ENCODE results near the gene PRR33. TPM values are rescaled to one million over a fixed set of nuclear protein-coding genes. Genes with fewer than 3 reads are reported as not detected.

The PRR33 gene
- total and polyA plus RNA-seq, 10 of the 15 experiments (the other 5 are each of a cell fraction or from before 2014, with no cell fraction given), result 0.02 to 1.0 (median 0.38) TPM; not detected in 6

DNA sequence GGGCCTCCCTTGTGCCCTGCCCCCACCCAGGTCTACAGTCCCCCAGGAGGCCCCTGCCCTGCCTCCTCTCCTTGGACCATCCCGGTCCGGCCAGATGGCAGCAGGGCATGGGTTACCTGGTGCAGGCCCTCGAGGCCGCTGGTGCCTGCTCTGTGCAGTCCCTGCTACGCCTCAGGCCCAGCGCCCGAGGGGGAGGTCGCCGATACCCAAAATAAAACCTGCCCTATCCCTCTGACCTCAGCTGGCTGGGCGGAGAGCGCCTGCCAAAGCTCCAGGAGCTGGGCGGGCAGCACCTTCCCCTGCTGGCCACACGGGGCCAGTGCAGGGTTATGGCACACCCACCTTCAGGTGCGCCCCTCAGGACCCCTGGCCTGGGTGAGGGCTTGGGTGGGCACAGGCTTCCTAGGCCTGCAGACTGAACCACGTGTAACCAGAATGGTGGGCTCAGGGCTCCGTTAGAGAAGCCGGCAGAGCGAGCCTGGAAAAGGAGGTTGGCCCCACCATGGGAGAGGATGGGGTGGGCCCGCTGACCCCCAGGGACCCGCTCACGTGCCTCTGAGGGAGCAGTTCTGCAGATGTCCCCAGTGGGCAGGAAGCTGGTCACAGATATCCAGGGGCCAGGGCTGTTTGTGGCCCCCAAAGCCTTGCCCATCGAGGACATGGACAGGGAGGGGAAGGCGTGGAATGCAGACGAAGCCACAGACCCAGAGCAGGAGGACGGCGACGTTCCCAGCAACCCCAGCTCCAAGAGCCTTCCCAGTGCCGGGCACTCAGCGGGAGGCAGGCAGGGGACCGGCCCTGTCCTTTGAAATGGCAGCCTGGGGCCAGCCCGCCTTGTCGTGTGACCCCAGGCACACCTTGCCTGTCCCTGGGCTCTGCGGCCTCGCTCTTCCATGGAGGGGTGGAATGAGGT, 26.1 kb upstream of the PRR33 start:
- intact Hi-C loops (cut with micrococcal nuclease; ENCODE audit: unreplicated experiment), result loop anchor here (2.0 kb wide), 1 partner anchor 79 kb away; the partner anchor contains the start of gene TNNI2
- Histone ChIP-seq H4K20me1 (ENCODE audit: control insufficient read depth, insufficient read depth) (no peaks in the 10 kb centered on the region), H3K4me2 (ENCODE audit: control insufficient read depth, insufficient read depth) (no peak overlapping the region), H3K9me3 (replicated peaks; ENCODE audit: control insufficient read depth, insufficient read depth, low read length) (no peaks in the 10 kb centered on the region; the same call in 2 of the 3 replicates), H3K27ac (ENCODE audit: control insufficient read depth, insufficient read depth) (no peak overlapping the region), H3K36me3 (ENCODE audit: control insufficient read depth in 2 of 2, insufficient read depth in 2 of 2, low read length in 1 of 2) (no peaks in the 10 kb centered on the region), H3K79me2 (ENCODE audit: control insufficient read depth, insufficient read depth, low read length) (no peaks in the 10 kb centered on the region), H2AFZ (ENCODE audit: control insufficient read depth, low read depth, low read length) (no peak overlapping the region), H3K27me3 (replicated peaks in 1 of 2; ENCODE audit: control insufficient read depth in 2 of 2, insufficient read depth in 2 of 2, low read length in 1 of 2) (no peaks in the 10 kb centered on the region), H3K9ac (ENCODE audit: control insufficient read depth, insufficient read depth, low read length) (no peak overlapping the region), H3K4me3 (no peak overlapping the region), H3K4me1 (ENCODE audit: control insufficient read depth, insufficient read depth, low read length) (no peaks in the 10 kb centered on the region)
- DNase-seq (ENCODE audit: low read depth, low spot score) (no peak), FAIRE-seq (no peak), ATAC-seq (peak; percentile 64)
- CTCF ChIA-PET, result interaction anchor here (0.6 to 2.0 kb wide), 2 partner anchors 36 to 39 kb away, joined by 4 to 10 read pairs; no protein-coding TSS in a partner anchor
- RAD21 ChIA-PET (ENCODE audit: unreplicated experiment), result no interaction called here
- 37% methylated on average over 30 of the region's 34 CpGs for WGBS (ENCODE audit: insufficient coverage, insufficient replicate concordance, low lambda C conversion rate, missing lambda C conversion rate)
- BruUV-seq (replicated peaks), result no TSS peak
- POLR2A ChIA-PET, result no interaction called here
- SMC1A ChIA-PET (ENCODE audit: uncharacterized antibody, unreplicated experiment), result interaction anchor here (0.9 to 1.2 kb wide), 2 partner anchors 79 to 84 kb away, joined by 3 to 4 read pairs; partner anchors contain the start of gene TNNI2
- in situ Hi-C loops (cut with MboI), result loop anchor here (5.0 kb wide), 1 partner anchor 35 kb away; no protein-coding TSS in a partner anchor
- peak; percentile 54; the same call in 1 of the 2 replicates for TF ChIP-seq POLR2A (IDR thresholded peaks at IDR 0.05; ENCODE audit: low read depth, low read length)
- TF ChIP-seq, protein P1, sequence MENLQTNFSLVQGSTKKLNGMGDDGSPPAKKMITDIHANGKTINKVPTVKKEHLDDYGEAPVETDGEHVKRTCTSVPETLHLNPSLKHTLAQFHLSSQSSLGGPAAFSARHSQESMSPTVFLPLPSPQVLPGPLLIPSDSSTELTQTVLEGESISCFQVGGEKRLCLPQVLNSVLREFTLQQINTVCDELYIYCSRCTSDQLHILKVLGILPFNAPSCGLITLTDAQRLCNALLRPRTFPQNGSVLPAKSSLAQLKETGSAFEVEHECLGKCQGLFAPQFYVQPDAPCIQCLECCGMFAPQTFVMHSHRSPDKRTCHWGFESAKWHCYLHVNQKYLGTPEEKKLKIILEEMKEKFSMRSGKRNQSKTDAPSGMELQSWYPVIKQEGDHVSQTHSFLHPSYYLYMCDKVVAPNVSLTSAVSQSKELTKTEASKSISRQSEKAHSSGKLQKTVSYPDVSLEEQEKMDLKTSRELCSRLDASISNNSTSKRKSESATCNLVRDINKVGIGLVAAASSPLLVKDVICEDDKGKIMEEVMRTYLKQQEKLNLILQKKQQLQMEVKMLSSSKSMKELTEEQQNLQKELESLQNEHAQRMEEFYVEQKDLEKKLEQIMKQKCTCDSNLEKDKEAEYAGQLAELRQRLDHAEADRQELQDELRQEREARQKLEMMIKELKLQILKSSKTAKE (IDR thresholded peaks at IDR 0.05; ENCODE audit: low read depth, poor library complexity, severe bottlenecking), result no peak
- peak; percentile 21; the same call in 1 of the 2 replicates for TF ChIP-seq RAD21 (IDR thresholded peaks at IDR 0.05; ENCODE audit: insufficient read depth, low read depth, low read length)
- TF ChIP-seq GABPA (IDR thresholded peaks at IDR 0.05; ENCODE audit: low read depth), result no peak
- TF ChIP-seq NBN (IDR thresholded peaks at IDR 0.05), result no peak
- TF ChIP-seq, protein P2, sequence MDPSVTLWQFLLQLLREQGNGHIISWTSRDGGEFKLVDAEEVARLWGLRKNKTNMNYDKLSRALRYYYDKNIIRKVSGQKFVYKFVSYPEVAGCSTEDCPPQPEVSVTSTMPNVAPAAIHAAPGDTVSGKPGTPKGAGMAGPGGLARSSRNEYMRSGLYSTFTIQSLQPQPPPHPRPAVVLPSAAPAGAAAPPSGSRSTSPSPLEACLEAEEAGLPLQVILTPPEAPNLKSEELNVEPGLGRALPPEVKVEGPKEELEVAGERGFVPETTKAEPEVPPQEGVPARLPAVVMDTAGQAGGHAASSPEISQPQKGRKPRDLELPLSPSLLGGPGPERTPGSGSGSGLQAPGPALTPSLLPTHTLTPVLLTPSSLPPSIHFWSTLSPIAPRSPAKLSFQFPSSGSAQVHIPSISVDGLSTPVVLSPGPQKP (IDR thresholded peaks at IDR 0.05; ENCODE audit: low read depth, low read length), result no peak
- TF ChIP-seq, protein P3, sequence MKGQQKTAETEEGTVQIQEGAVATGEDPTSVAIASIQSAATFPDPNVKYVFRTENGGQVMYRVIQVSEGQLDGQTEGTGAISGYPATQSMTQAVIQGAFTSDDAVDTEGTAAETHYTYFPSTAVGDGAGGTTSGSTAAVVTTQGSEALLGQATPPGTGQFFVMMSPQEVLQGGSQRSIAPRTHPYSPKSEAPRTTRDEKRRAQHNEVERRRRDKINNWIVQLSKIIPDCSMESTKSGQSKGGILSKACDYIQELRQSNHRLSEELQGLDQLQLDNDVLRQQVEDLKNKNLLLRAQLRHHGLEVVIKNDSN (IDR thresholded peaks at IDR 0.05; ENCODE audit: borderline replicate concordance, extremely low read length, insufficient read depth, low read depth, low read length), result no peak
- 0 out of 4 replicates have a peak, but pooled peaks of 1 of the 2 experiments have one; percentile 34 for TF ChIP-seq BHLHE40 (IDR thresholded peaks at IDR 0.05; ENCODE audit: borderline replicate concordance in 1 of 2, low read depth in 2 of 2, low read length in 1 of 2)
- TF ChIP-seq MYB (IDR thresholded peaks at IDR 0.05; ENCODE audit: borderline replicate concordance, low read depth, low read length), result no peak
- no peak for TF ChIP-seq SIN3A (IDR thresholded peaks at IDR 0.05; ENCODE audit: low read depth, low read length)
- TF ChIP-seq, protein P4, sequence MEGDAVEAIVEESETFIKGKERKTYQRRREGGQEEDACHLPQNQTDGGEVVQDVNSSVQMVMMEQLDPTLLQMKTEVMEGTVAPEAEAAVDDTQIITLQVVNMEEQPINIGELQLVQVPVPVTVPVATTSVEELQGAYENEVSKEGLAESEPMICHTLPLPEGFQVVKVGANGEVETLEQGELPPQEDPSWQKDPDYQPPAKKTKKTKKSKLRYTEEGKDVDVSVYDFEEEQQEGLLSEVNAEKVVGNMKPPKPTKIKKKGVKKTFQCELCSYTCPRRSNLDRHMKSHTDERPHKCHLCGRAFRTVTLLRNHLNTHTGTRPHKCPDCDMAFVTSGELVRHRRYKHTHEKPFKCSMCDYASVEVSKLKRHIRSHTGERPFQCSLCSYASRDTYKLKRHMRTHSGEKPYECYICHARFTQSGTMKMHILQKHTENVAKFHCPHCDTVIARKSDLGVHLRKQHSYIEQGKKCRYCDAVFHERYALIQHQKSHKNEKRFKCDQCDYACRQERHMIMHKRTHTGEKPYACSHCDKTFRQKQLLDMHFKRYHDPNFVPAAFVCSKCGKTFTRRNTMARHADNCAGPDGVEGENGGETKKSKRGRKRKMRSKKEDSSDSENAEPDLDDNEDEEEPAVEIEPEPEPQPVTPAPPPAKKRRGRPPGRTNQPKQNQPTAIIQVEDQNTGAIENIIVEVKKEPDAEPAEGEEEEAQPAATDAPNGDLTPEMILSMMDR (IDR thresholded peaks at IDR 0.05 in 2 of 3, conservative IDR thresholded peaks at IDR 0.05 in 1 of 3; ENCODE audit: control insufficient read depth in 2 of 3, extremely low read depth in 1 of 3, insufficient read depth in 1 of 3, low read depth in 3 of 3, low read length in 3 of 3), result peak; percentile 21 to 66 (median 39); a peak in 5 of 6 replicates
- TF ChIP-seq CREM (IDR thresholded peaks at IDR 0.05; ENCODE audit: low read depth), result no peak
- TF ChIP-seq PML (IDR thresholded peaks at IDR 0.05; ENCODE audit: low read length), result peak; percentile 25; the same call in 1 of the 2 replicates
- 0 out of 2 replicates have a peak, but pooled peaks have one; percentile 24 for TF ChIP-seq NR2F1 (conservative IDR thresholded peaks at IDR 0.05)
- TF ChIP-seq SRF (IDR thresholded peaks at IDR 0.05; ENCODE audit: low read depth in 2 of 2, low read length in 2 of 2), result no peak
- TF ChIP-seq SMC3 (IDR thresholded peaks at IDR 0.05; ENCODE audit: borderline replicate concordance, low read length), result 0 out of 2 replicates have a peak, but pooled peaks have one; percentile 3
- no peak for TF ChIP-seq SREBF1 (IDR thresholded peaks at IDR 0.05; ENCODE audit: low read length)
